Activated T-helper 1 cell treated with anti-CD3 and anti-CD28 coated beads, Interleukin-2, amount 50 U/mL, for 16 hours (primary cell): ENCODE data around the gene AK6.
A peak's percentile ranks its signal among the peaks of the same experiment; 100 is the strongest.
"Not testable (repeated sequence)": the region's sequence is repeated elsewhere in the genome, so short reads cannot be mapped to it uniquely, and the experiment has no call there.

Experiments used
- DNase-seq, 2 donors: peaks; one replicate each; pipeline ENCODE4 v3.0.0-alpha.2; 2020; ENCODE audit warnings: low read depth in 1 of 2, low spot score in 1 of 2

Gene AK6

GRCh38 chr5:69369340-69370121 lies at the start of gene AK6, which contains the start of the genes RAD17 and TAF9:
Gene AK6, minus strand, starts transcription at chr5:69369520. Its CDS starts 30 bp downstream, at chr5:69369490.
Gene RAD17, plus strand, starts transcription at chr5:69369818. Its CDS starts 2,391 bp downstream, at chr5:69372209.
Gene TAF9, minus strand, starts transcription at chr5:69369520. Its CDS starts 3,783 bp downstream, at chr5:69365737.
- DNase-seq = peak; percentile 80

- no peak for DNase-seq
Measured at GRCh38 chr5:69418554-69418953, 49.2 kb upstream of the AK6 start.

GRCh38 chr5:69416699-69417098 lies 47.4 kb upstream of the AK6 start:
- no peak for DNase-seq

GRCh38 chr5:69416180-69416579 lies 46.9 kb upstream of the AK6 start:
- no peak for DNase-seq

- DNase-seq = no peak
Measured at GRCh38 chr5:69415584-69415958, 46.3 kb upstream of the AK6 start.

- peak; percentile 4 to 19 for DNase-seq
Measured at GRCh38 chr5:69414885-69415583, 45.7 kb upstream of the AK6 start, which contains the start of gene MARVELD2. Gene MARVELD2, plus strand, starts transcription at chr5:69415116. Its CDS starts 4,270 bp downstream, at chr5:69419386.

GRCh38 chr5:69404659-69405330 lies 35.5 kb upstream of the AK6 start:
- DNase-seq = no peak

- DNase-seq = no peak
Measured at GRCh38 chr5:69378376-69378775, 9.1 kb upstream of the AK6 start.

GRCh38 chr5:69374911-69375446 lies 5.7 kb upstream of the AK6 start:
- DNase-seq = no peak

GRCh38 chr5:69372394-69372793 lies 3.1 kb upstream of the AK6 start:
- no peak for DNase-seq

- not testable (repeated sequence) for DNase-seq
Measured at GRCh38 chr5:69370335-69370734, 1.0 kb upstream of the AK6 start.

GRCh38 chr5:69368458-69369339 lies 621 bp downstream of the AK6 start:
- DNase-seq = no peak

- DNase-seq = no peak
Measured at GRCh38 chr5:69367697-69368279, 1.5 kb downstream of the AK6 start.

- DNase-seq = no peak
Measured at GRCh38 chr5:69364850-69365249, 4.5 kb downstream of the AK6 start.

- DNase-seq = no peak
Measured at GRCh38 chr5:69364414-69364813, 4.9 kb downstream of the AK6 start.

- DNase-seq = no peak
Measured at GRCh38 chr5:69360442-69360841, 8.9 kb downstream of the AK6 start.

GRCh38 chr5:69359699-69360098 lies 9.6 kb downstream of the AK6 start:
- DNase-seq = no peak

- DNase-seq = no peak
Measured at GRCh38 chr5:69350664-69351063, 18.7 kb downstream of the AK6 start.

- DNase-seq = no peak
Measured at GRCh38 chr5:69343083-69343482, 26.2 kb downstream of the AK6 start.

- no peak for DNase-seq
Measured at GRCh38 chr5:69341520-69342161, 27.7 kb downstream of the AK6 start.
